Measurements from ENCODE around the gene OR4D9. TPM values are rescaled to one million over a fixed set of nuclear protein-coding genes. Genes with fewer than 3 reads are reported as not detected.

The OR4D9 gene
- total and polyA plus RNA-seq, 2 donors (not counting 1 experiment from before 2014, with no cell fraction given): not detected

DNA sequence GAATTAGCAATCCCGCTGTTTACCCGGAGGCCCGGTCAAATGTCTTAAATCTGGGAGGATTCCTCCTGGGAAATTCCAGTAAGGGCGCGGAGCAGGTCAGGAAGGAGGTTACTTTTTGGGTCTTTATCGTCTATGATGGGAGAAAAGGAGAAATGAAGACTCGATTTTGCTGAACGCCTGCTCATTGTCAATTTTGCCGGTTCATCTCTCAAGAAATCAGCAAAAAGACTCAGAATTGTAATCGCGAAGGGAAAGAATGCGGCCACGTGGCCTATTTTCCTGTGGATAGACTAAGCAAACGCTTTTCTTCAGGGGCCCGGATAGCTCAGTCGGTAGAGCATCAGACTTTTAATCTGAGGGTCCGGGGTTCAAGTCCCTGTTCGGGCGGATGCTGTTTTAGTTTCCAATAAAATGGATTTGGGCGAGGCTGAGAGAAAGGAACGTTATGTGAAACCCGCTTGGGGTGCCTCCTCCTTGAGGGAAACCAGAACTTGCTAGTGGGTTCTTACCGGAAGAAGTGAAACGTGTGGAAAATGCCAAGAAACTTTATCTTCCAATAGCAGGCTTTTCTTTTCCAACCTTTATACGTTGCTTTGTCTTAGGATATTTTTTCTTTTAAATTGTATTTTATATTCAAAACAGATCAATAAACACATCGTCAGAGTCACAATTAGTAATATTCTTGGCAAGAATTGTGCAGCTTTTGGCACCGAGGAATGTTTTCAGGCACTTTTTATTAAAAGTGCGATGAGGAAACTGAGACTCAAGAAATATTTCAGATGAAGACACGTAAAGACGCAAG lies 45.0 kb downstream of the OR4D9 start:
- intact Hi-C loops (cut with micrococcal nuclease): loop anchor here (5.0 to 10.0 kb wide), 2 partner anchors 198 to 384 kb away; partner anchors contain the start of genes DTX4 and STX3
- peaks cover 54% of the 10 kb centered on the region for H3K4me1 Mint-ChIP-seq

More for the DNA sequence above, 45.0 kb downstream of the OR4D9 start:
- H4K20me1 ChIP-seq (ENCODE audit: control insufficient read depth, insufficient read depth, low read length, poor library complexity, severe bottlenecking): no peaks in the 10 kb centered on the region
- no peaks in the 10 kb centered on the region for H3K27me3 Mint-ChIP-seq
- peaks cover 33 to 49% of the 10 kb centered on the region in 2 donors for H3K4me1 ChIP-seq (ENCODE audit: control insufficient read depth in 2 of 2, insufficient read depth in 2 of 2, low read length in 2 of 2)
- H3K4me3 Mint-ChIP-seq: peak overlapping the region; percentile 76
- CTCF ChIA-PET: interaction anchor here (1.5 to 2.1 kb wide), 3 partner anchors 10 to 113 kb away, joined by 3 to 7 read pairs (median 4); partner anchors contain the start of gene PATL1
- H3K4me3 ChIP-seq (ENCODE audit: control extremely low read depth in 1 of 5, extremely low read depth in 1 of 5, insufficient read depth in 1 of 5, low read depth in 2 of 5, low read length in 4 of 5): peak overlapping the region in 4 of 5 experiments; percentile 26 to 56 (median 32)
- DNase-seq (peak; percentile 72), ATAC-seq (ENCODE audit: low read depth) (no peak)
- no peaks in the 10 kb centered on the region for H3K36me3 ChIP-seq (replicated peaks in 1 of 2; ENCODE audit: control extremely low read depth in 1 of 2, control insufficient read depth in 1 of 2, extremely low read depth in 1 of 2, insufficient read depth in 2 of 2, low read length in 1 of 2)
- peak overlapping the region; percentile 51 for H3K9ac ChIP-seq (ENCODE audit: low read length)
- H3K27me3 ChIP-seq (replicated peaks in 1 of 4; ENCODE audit: control extremely low read depth in 1 of 4, control insufficient read depth in 3 of 4, insufficient read depth in 4 of 4, low read length in 3 of 4): peaks cover 0 to 8% (median 3%) of the 10 kb centered on the region in 4 experiments
- 7% methylated on average over 21 of the region's 30 CpGs for WGBS (ENCODE audit: insufficient coverage)
- TF ChIP-seq EZH2 (IDR thresholded peaks at IDR 0.05; ENCODE audit: borderline replicate concordance, insufficient read depth, low read depth, low read length, poor library complexity, severe bottlenecking) (no peak), CTCF (IDR thresholded peaks at IDR 0.05) (no peak)
- no peak overlapping the region for H3K27ac ChIP-seq (ENCODE audit: low read length in 2 of 2)
- H3K9me3 Mint-ChIP-seq (ENCODE audit: insufficient read depth): no peaks in the 10 kb centered on the region
- H3K9me3 ChIP-seq (ENCODE audit: control extremely low read depth in 1 of 3, control insufficient read depth in 2 of 3, insufficient read depth in 1 of 3, low read length in 2 of 3): peaks cover 0 to 11% (median 1%) of the 10 kb centered on the region in 3 donors
- peak overlapping the region; percentile 41 for H2AFZ ChIP-seq (ENCODE audit: insufficient read depth, low read depth, low read length, poor library complexity, severe bottlenecking)
- peak overlapping the region; percentile 76 for H3K4me2 ChIP-seq (replicated peaks; ENCODE audit: low read depth, low read length, poor library complexity, severe bottlenecking)
- H3K79me2 ChIP-seq (ENCODE audit: control insufficient read depth, insufficient read depth, low read length): no peaks in the 10 kb centered on the region
- POLR2A ChIA-PET: interaction anchor here (0.5 kb wide), 1 partner anchor 113 kb away, joined by 6 read pairs; no protein-coding TSS in a partner anchor
- peak overlapping the region; percentile 72 for H3K27ac Mint-ChIP-seq

Data from B cell (primary cell).